GM21737 (cell line): Measurements from ENCODE around the gene CDKAL1.

Source experiments
- ATAC-seq: cut with Tn5 transposase; IDR thresholded peaks from one replicate; pipeline ENCODE4 v1.9.1; 2021; ENCODE audit warnings: mild to moderate bottlenecking, moderate library complexity; ENCODE audit not compliant: unreplicated experiment

The CDKAL1 gene

DNA sequence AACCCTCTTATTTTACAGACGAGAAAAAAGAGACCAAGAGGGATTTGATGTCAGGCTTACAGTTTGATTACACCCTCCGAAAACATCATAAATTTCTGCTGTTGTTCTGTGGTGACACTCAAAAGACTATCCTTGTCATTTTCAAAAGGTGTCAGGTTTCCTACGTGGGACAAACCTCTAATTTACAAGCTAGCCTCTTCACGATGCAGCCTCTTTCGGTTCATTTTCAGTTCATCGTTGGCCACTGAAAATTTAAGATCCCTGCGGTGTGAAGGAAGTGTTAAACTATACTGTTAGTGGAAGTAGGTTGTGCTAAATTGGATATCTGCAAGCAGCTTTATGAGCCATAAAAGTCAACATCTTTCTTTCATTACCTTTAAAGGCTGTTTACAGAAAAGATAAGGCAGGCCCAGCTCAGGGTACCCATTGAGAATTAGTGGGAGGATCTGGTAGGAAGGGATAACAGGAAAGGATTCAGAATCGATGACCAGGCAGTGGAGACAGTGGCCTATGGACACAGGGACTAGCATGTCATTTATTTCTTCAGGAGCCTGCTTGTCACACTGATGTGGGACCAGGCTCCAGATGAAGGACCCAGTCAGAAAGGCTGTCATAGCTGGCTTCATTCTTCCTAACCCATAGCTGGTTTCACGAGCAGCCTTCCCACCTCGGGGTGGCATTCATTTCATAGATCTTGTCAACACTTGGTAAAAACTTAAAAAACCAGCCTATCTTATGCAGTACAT, 730.2 kb downstream of the CDKAL1 start:
- no peak for ATAC-seq

DNA sequence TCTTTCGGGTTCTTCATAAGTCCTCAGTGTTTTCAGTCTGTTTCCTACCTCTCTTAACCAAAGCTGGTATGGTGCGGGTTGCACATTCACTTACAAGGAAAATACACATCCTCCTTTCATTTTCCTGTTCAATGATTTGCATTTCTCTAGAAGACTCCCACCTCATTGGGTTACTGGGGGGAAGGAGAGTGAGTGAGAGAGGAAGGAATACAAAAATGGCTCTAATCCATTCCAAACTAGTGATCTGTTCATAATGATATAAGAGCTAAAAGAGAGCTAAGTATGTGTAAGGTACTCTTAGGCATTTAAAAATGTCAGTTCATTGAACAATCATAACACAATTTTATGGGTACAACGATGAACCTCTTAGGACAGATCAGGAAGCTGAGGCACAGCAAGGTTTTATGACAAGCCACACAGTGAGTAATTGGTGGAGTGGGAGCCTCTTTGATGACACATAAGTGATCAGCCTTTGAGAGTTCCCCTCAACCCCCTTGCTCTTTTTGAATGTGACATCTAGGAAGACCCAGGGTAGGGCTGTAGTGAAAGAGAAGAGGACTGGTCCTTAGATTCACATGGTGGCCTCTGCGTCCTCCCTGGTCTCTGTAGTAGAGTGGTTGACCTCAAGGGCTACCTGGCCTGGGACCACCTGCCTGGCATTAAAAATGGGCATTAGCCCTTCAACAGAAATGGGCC, 730.9 kb downstream of the CDKAL1 start:
- ATAC-seq, result no peak

DNA sequence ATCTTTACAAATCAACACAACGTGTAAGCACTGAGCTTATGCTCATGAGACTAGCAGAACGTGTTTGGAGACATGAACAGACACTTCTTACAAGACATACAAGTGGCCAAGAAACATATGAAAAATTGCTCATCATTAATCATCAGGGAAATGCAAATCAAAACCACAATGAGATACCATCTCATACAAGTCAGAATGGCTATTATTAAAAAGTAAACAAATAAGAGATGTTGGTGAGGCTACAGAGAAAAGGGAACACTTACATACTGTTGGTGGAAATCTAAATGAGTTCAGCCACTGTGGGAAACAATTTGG, 731.4 kb downstream of the CDKAL1 start:
- no peak for ATAC-seq

DNA sequence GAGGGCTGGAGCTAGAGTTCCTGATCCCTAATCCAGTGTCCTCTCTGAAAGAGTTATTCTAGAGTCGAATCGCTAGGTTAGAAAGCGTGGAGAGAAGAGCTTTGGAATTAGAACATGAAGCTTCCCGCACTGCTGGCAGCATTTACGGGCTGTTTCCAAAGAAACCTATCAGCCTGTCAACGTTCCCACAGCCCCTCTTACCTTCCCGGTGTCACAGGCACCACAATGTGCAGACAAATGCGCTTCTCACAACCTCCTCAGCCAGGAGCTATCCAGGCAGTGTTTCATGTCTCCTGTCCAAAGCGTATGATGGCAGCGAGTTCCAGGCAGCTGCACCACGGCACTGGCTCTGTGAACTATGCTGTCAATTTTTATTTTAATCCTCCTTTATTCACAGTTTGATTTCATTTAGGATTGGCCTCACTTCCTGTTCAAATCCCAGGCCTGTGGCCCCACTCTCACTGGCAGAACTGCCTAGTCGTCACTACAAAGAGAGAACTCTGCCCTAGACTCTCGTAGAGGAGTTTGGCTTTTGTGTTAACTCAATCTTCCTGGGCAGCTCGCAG, 736.5 kb downstream of the CDKAL1 start:
- no peak for ATAC-seq

DNA sequence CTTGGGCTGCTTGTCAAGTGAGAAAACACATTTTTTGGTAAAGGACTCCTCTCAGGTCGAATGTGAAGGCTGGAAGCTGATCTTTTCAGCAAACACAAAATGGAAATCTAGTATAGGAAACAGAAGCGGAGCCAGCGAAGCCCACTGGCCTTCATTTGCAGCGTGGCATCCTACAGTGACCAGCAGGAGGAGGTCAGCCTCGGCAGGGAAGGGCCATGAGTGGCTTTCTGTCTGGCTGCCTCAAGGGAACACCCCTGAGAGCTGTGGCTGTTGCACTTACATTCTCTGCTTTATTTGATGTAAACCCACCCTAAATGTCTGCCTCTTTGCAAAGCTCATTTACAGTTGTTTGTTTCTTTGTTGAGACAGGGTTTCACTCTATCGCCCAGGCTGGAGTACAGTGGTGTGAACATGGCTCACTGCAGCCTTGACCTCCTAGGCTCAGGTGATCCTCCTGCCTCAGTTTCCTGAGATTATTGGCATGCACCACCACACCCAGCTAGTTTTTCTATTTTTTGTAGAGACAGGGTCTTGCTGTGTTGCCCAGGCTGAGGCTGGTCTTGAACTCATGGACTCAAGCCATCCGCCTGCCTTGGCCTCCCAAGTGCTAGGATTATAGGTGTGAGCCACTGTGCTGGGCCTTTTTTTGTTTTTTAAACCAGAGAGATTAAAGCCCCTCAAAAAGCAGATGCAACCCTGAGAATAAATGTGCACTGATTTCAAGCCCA, 737.3 kb downstream of the CDKAL1 start:
- ATAC-seq, result no peak

DNA sequence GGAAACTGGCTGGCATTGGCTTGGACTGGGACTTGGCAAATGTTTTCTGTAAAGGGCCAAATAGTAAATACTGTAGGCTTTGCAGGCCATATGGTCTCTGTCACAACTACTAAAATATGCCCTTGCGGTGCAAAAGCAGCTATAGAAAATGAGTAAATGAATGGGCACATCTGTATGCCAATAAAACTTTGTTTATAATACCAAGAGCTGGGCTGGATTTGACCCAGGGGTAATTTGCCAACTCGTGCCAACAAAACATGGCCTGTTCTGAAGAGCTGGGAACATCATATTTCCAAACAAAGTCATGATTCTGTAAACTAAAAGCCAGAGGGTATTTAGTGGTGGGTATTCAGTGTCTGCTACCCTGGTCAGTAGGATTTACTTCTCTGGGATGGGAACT, 739.2 kb downstream of the CDKAL1 start:
- no peak for ATAC-seq

DNA sequence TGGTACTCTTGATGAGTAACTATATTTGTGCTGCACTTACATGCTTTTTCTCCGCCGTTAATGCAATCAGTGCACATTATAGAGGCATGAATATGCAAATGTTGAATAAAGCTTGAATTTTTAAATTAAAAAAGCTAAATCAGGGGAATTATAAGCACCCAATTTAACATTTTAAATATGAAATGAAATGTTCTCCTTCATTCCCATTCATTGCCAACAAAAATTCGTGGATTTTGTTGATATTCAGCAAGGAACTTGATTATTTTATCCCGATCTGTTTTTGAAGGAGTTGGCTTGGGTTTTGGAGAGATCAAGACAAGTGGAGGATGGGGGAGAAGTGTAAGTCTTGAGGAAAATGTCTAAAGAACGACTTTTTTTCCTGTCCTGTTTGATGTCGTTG, 740.6 kb downstream of the CDKAL1 start:
- no peak for ATAC-seq

DNA sequence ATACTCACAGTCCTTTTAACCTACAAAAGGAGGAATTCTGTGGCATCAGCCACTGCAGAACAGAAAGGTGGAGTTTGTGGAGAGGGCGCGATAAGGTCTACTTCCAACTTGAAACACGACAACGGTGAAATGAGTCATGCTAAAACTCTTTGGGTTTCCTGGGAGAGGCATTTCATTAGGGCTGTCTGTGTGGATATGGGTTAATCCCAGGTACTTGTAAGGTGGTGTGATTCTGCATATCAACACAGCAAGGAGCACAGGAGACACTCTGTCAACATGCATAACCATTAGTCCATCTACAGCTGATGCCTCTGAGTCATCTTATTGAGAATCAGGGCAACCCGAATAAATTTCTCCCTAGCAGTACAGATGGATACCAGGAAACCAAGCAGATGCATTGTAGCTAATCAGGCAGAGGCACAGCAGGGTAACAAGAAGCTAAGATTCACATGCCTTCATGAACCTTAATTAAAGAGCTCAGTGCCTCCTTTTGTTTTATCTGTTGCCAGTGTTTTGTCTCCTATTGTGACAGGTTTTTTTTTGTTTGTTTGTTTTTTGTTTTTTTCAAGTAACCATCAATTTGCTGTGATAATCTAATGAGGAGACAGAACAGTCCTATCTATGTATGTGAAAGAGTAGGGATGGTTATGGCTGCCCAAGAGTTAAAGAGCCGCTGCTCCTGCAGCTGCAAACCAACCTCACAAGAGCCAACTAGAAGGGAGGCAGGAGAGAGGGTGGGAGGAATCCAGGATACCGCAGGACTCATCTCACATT, 743.5 kb downstream of the CDKAL1 start:
- no peak for ATAC-seq

DNA sequence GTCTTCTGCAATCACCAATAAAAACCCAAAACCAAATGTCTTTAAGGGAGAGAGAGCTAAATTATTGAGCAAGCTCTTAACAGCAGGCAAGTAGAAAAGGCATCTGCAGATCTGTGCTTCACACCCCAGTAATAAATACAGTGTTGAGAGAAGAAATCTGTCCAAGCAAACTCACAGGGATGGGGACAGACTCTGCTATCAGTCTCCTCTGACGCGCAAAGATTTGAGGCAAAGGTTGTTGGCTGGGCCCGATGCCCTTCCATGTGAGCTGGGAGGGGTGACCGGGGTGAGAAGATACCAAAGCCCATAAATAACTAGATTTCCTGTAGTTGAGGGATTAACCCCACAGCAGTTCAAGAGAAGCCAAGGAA, 744.1 kb downstream of the CDKAL1 start:
- ATAC-seq, result no peak

DNA sequence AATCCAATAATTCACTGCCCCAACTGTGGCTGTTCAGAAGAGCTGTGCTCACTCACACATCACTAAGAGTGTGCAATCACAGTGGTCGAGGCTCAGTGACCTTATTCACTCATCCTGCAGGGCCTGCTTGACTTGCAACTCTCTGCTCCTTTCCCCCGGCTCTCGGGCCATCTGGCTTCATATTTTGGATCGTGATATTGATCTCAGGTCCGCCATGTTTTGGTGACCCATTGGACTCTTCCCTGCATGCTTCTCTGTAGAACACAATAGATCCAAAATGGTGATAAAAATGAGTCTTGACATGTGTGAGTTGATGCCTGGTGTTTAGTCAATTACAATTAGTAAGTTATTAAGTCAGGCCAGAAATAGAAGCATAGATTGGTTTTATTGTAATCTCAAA, 745.4 kb downstream of the CDKAL1 start:
- ATAC-seq, result no peak

DNA sequence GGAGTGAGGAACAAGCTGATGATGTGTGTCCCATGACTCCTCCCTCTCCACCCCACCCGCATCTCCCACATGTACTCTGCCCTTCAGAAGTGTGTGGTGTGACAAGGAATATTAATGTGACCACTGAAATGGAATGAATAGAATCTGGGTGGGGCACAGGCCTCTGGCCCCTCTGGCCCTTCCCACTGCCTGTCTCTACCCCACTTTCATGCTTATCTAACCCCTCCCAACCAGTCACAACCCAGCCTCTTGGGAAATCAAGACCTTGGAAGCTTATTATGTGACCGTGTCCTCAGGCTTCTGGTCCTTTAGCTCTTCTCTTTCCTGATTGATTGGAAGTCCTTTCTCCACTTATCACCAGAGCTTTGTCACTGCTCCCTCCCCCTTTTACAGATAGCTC, 747.1 kb downstream of the CDKAL1 start:
- ATAC-seq, result no peak
